GM21619 (cell line): ENCODE measurements around the gene SUDS3.
"Not testable (repeated sequence)": the region's sequence is repeated elsewhere in the genome, so short reads cannot be mapped to it uniquely, and the experiment has no call there.

Experiments
- ATAC-seq: cut with Tn5 transposase; IDR thresholded peaks from one replicate; pipeline ENCODE4 v1.9.1; 2021; ENCODE audit not compliant: unreplicated experiment

The SUDS3 gene

DNA sequence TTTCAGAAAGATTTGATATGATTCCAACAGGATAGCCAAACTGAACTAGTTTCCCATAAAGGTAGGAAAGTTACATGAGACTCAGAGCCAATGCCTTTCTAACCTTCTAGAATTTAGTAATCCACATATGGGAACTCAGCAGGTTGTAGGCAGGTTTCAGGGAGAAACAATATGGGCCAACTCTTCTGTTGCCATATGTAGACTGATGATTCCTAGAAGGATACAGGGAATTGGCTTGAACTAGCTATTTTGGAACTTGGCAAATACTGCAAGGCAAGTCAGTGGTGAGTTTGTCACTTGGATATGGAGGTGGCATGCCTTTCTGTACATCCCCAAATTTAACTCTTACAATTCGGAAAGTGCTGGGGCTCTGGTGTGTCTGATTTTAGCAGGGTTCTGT lies 15.5 kb downstream of the SUDS3 start:
- ATAC-seq: no peak

DNA sequence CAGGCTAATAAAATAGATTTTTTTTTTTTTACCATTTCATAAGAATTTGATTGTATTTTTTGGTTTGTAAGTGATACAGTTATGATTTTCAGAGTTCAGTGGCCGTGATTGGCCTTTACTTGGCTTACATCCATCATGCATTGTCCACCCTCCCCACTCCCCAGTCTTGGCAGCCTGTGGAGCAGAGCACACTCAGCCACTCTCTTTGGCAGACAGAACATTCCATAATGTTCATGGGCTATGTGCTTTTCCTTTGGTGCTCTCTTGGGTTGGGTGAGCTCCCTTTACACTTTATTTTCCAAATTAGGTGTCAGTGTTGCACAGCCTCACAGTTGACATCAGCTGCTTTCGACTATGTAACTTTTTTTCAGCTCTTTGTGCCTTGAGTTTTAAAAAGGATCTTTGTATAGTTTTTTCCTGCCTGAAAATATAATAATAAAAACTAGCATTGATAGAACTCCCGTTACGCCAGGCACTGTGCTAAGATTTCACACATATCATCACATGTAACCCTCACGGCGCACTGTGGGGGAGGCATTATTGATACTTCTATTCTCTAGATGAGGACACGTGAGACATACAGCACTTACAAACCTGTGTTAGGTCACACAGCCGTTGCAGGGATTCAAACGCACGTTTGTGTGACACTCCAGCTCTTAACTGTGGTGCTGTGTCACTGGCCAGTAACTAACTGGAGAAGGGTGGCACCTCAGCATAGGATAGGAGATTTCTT lies 21.5 kb downstream of the SUDS3 start:
- no peak for ATAC-seq

DNA sequence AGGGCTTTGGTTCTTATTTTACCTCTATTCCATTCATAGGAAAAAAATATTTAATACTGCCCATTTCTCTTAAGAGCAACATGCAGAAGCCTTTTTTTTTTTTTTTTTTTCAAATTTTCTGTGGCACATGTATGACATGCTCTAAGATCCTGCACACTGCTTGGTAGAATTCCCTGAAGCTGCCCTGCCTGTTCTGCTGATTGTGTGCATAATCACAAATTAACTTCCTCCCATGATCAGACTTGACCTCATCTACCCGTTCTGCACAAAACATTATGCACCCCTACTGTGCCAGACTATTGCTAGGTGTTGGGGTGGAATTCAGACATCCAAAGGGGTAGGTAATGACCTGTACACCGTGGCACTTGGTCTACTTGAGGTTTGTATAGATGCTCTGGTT lies 22.2 kb downstream of the SUDS3 start:
- ATAC-seq: no peak

DNA sequence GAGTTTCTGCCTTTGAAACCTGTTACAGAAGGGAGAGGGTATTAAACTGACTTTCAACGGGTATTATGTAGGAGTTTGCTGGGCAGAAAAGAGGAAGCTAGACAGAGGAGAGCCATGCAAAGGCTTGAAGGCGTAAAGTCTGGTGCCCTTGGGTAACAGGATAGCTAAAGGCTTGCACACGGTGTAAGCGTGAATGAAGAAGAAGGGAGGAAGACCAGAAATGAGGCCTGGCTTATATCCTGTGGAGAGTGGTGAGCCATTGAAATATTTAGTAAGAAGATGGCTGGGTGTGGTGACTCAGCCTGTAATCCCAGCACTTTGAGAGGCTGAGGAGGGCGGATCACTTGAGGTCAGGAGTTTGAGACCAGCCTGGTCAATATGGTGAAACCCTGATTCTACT lies 22.6 kb downstream of the SUDS3 start:
- ATAC-seq: no peak

DNA sequence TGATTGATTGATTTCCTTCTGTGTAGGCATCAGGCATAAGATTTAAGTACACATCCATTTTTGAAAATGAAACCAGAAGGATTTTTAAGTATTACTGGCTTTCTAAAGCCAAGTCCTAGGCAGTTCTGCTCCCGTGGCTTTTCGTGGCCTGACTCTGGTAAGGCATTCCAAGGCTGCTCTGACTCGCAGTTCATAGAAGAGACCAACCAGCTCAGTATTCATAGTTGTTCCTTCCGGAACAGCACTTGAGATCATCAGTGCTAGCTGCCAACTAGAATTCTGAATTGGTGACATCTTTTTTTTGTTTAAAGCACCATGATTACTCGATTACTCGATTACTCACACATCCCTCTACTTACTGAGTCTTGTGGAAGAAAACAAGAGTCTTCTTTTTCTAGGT lies 25.9 kb downstream of the SUDS3 start:
- ATAC-seq: no peak

DNA sequence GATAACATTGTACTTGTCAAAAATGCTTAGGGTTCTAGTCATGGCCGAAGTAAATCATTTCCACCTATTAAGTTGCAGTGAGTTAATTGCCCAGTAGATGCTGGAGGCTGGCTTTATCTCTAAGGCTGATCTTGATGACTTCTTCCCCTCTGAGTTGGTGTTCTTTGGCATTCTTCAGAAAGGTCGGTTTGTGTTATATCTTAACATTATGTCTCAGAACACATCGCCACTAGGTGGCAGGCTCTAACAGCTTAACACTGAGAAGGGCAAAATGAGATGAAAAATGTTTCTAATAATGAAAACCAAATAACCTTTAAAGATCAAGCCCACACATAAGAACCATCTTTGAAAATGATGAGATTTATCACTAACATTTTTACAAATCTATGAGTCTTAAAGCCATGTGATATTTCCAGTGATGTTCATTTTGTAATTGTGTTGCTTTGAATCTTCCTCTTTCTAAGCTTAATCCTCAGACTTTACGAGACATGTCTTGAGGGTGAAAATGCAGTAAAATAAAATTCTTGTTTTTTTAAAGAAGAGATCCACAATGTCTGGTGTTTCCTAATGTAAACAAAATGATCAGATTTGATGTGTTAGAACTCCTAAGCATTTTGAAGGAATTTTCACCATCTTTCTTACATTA lies 28.6 kb downstream of the SUDS3 start:
- ATAC-seq: peak; percentile 64

DNA sequence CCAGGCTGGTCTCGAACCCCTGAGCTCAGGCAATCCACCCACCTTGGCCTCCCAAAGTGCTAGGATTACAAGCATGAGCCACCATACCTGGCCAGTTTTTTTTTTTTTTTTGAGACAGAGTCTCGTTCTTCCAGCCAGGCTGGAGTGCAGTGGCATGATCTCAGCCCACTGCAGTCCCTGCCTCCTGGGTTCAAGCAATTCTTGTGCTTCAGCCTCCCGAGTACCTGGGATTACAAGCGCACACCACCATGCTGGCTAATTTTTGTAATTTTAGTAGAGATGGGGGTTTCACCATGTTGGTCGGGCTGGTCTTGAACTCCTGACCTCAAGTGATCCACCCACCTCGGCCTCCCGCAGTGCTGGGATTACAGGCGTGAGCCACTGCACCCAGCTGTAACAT lies 31.9 kb downstream of the SUDS3 start:
- not testable (repeated sequence) for ATAC-seq

DNA sequence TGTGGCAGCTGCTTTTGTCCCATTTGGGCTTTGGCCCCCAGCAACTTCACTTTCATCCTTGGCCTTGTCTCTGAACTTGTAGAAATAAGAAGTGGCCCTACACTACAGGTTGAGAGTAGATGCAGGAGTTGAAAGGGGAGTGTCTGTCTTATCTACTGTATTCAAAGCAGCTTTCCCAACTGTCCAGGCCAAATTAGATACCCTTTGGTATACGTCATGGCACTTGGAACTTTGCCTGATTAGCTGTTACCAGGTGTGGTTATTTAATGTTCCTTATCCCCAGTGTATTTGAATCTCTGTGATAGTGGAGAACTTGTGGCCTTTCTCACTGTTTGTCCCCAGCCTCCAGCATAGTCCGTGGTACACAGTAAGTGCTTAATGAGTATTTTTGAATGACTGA lies 33.5 kb downstream of the SUDS3 start:
- ATAC-seq: no peak

DNA sequence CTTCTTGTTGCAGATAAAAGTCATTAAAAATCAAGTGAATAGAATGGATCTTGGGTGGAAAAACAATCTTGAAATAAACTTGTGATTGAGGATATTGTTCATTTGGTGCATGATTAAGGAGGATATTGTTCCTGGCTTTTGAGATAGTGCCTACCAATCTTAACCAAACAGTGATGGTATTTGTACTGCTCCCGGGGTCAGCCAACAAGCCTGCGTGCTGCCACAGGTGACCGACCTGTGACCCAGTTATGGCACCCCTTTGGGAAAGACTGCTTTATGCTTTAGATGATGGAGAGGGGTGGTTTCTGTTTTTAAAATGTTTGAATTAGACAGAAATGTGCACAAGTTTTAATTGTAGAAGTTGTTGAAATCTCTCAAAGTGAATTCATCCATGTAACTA lies 41.6 kb downstream of the SUDS3 start:
- ATAC-seq: no peak

DNA sequence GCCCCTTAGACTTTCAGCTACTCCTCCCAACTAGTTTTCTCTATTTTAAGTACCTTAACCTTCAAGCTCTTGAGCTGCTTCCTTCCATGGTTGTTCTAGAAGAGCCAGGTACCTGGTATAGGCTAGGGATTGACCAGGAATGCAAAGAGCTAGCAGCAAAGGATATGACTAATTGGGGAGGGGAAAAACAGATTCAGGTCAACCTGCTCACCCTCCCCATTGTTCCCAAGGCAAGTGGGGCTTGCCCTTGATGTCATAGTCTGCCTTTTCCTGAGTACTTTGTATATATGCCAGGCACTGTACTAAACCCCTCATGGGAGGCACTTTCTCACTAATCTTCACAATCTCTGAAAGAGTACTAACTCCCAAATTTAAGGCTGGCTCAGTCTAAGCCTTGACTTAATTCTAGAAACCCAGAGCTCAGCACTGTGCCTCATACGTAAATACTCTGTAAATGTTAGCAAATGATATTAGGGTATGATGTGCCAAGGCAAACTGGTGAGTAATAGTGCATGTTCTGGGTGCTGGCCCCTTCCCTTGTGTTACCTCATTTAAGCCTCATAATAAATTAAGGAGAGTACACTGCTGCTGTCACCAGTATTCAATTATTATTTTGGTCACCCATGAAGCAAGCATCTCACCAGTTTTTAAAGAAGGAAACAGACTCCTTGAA lies 42.2 kb downstream of the SUDS3 start:
- ATAC-seq: no peak

DNA sequence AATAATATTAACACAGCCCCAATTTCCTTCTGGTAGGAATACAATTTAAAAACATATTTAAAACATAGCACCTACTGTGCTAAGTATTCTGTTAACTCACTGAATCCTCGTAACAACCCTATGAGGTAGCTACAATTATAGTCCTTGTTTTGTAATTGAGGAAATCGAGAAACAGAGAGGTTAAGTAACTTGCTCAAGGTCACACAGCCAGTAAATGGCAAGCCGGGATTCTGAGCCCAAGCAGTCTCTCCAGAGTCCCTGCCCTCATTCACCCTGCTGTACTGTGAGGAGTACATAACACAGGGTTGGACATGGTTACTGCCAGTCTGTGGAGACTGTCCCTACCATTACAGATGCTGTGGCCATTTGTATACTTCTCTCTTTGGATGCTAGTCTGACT lies 44.3 kb downstream of the SUDS3 start:
- ATAC-seq: no peak

DNA sequence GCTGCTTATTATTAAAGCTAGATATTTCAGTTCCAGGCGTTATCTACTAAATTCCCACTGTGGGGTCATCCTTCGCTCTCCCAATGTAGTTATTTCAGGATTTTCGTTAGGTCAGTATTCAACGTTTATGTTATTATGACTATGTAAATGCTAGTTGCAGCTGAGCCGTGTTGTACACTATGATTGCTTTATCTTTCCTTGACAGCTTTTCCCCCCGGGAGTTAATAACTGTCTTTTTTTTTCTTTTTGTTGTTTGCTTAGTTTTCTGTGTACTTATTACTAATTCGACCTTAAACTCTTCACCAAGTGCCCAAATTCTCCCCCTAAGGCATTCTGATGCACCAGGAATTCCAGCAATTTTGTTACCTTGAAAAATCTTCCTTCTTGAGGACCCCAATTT lies 48.5 kb downstream of the SUDS3 start:
- ATAC-seq: no peak

DNA sequence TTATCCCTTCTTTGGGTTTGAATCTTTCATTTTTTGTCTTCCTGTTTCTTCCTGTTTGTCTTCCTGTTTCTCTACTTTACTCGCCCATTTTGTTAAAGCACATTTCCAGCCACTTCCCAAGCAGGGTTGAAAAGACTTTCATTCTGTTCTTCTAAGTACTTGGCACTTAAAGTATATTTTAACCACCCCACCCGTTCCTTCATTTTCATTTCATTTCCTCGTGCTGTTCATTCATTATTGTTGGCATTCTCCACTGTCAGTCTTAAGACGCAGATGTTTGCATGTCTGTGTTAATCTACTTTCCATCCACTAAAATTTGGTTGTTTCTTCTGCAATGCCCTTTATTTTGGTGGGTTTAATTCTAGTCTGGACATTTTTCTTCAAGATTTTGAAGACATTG lies 49.0 kb downstream of the SUDS3 start:
- ATAC-seq: no peak

DNA sequence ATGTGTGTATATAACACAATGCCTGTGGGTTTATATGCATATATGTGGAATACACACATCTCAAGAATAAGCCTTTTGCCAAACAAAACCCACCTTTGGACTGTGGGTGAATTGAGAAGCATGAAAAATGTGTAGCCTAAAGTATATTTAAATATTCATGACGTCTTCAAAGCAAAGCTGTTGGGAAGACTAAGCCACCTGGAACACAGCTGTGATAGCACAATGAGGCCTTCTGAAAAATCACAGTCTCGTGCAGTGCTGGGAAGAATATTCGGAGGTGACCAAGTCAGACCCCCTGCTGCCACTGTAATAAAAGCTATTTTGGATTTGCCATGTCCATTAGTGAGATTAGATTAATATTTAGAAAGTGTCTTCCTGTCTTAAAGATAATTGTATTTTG lies 51.5 kb downstream of the SUDS3 start:
- no peak for ATAC-seq

DNA sequence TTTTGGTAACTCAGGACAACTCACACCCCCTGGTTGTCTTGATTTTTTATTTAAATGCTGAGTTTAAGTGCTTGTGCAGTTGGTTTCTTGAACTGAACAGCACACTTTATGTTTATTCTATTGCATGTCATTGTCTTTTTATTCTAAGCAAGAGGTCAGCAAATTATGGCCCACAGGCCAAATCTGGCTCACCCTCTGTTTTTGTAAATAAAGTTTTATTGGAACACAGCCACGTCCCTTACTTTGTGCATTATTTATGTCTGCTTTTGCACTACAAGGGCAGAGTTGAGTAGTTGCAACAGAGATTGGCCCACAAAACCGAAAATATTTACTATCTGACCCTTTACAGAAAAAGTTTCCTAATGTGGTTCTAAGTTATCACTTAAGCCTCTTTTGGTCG lies 52.3 kb downstream of the SUDS3 start:
- no peak for ATAC-seq

DNA sequence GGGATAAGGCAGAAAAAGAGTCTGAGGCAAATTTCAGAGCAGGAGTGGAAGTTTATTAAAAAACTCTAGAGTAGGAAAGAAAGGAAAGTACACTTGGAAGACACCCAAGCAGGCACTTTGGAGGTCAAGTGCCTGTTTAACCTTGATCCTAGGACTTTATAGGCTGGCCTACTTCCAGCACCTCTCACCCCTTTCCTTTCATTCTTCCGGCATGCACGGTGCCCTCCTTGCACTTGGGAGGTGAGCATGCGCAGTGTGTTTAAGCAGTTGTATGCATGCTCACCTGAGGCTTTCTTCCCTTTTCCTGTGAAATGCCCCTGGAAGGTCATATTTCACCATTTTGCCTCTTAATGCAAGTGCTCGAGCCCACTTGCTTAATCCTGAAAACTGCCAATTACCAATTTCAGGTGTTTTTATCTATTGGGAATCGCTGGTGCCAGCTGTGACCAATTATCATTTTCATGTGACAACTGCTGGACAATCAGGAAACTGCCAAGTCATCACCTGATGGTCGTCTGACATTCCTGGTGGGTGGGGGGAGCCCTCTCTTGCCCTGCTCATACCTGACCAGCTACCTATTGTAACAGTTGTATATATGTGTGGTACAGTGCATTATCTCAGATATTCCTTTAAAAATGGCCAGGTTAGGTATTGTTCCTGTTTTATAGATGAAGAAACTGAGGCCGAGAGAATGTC lies 53.5 kb downstream of the SUDS3 start:
- no peak for ATAC-seq

DNA sequence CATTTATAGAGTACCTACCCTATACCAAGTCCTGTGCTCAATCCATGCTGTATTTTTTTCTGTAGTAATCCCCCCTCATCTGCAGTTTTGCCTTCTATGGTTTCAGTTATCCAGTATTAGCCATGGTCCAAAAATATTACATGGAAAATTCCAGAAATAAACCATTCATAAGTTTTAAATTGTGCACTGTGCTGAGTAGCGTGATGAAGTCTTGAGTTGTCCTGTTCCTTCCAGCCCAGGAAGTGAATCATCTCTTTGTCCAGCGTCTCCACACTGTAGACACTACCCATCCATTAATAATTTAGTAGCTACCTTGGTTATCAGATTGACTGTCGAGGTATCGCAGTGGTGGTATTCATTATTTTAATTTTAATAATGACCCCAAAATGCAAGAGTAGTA lies 54.2 kb downstream of the SUDS3 start:
- ATAC-seq: no peak

DNA sequence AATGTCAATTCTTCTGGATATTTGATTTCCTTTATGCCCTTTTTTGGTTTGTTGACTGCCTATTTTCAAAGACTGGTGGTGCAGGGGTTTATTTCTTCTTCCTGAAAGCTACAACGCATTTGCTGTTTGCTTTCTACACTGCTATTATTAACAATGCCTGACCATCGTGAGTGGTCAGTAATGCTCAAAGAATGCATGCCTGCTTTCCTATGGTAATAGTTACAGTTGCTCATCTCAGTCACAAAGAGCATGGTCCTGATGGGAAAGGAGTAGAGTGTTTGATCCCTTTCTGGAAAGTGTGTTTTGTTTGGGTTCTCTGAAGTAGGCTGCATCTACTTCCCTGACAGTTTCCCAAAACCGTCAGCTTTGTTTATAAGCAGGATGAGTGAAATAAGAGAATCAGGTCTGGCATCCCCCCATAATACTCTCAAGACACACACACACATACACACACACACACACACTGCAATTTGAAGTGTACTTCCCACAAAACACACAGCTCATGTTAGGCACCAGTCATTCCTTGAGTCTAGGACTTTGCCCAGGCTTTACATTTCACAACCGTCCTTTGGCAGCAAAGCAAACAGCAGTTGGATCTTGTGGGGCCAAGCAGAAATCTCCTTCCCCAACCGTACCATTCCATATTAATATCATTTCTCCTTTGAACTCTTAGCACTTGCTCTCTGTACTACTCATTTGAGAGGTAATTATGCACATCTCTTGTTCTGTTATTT lies 56.6 kb downstream of the SUDS3 start:
- no peak for ATAC-seq

DNA sequence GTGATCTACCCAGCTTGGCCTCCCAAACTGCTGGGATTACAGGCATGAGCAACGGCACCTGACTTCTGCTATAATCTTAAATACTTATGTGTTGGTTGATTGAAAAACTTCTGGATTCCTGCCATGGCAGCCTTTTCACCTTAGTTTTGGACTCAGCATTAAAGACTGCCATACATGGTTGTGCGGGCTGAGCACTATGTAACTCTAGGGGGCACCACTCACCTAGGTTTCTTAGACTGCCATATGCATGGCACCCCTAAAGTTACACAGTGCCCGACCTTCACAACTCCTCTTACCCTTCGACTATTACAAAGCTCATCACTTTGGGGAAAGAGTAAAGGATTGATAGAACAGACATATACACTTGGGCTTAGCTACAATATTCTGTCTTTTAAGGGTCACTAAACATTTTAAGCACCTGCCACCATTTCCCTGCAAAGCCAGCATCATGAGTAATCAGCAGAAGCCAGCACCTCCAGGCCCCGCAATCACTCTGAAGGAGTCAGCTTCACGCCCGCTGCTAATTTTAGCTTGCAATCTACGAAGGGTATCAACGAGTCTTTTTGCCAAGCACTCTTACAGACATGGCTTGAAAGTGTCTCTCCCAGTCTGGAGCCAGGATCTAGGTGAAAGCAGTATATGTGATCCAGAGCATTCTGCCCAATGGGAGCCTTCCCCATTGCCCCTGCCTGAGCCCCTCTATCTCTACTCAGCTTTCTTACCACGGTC lies 59.8 kb downstream of the SUDS3 start:
- no peak for ATAC-seq

DNA sequence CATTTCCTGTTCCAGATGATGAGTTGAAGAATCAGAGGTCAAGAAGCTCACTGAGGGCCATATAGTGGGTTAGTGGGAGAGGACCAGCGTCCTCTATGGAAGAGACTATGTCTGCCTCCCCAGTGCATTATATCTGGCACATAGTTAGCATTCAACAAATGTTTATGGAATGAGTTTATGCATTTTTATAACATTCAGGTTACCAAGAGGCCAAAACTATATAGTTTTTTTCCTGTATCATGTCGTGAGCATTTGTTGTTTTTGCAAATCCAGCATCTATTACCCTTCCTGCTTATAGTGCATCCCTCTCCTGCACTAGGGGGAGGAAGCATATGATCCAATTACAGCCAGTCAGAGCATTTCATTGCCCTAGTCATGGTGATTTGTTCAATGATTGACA lies 60.6 kb downstream of the SUDS3 start:
- ATAC-seq: no peak

DNA sequence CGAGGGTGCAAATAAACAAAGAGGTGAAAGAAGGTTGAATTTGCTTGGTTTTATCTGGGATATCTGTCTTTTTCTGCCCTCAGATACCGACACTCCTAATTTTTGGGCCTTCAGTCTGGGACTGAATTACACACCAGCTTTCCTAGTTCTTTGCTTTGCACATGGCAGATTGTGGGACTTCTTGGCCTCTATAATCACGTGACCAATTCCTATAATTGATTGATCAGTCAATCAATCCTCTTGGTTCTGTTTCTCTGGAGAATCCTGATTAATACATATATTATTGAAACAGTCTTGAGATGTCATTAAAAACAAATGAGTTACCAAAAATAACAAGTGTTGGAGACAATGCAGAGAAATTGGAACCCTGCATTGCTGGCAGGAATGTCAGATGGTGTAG lies 62.7 kb downstream of the SUDS3 start:
- no peak for ATAC-seq
